K562 (cell line): ENCODE results near the gene SUSD3. TPM values are rescaled to one million over a fixed set of nuclear protein-coding genes. Genes with fewer than 3 reads are reported as not detected.

ENCODE experiments used
- ATAC-seq: fragments of 200-7000 bp; cut with Tn5 transposase; 3 replicates; pipeline ENCODE4 v1.9.1; 2020; ENCODE audit warnings: moderate library complexity
- BruUV-seq: library from RNA; stranded (reverse); fragments of 400-500 nt; replicated peaks from 2 replicates; lab custom pipeline; 2021; lab: Mats Ljungman, UMichigan
- CTCF ChIA-PET: fragments of 300-600 bp; formaldehyde crosslinking; extraction: SDS; loops from one replicate; lab custom pipeline; 2021; ENCODE audit warnings: low intra/inter-chr PET ratio; lab: Yijun Ruan, JAX
- POLR2A ChIA-PET: fragments of 300-600, 350-650 bp; sonication (Branson Sonifier 250); formaldehyde crosslinking; extraction: SDS; loops from one replicate; lab custom pipeline; 2021; ENCODE audit warnings: antibody characterized with exemption, inconsistent platforms; lab: Yijun Ruan, JAX
- DNase-seq, 4 experiments: peaks; one replicate each; pipeline versions ENCODE4 v3.0.0 to v3.0.0-alpha.2; 2011 to 2018; ENCODE audit warnings: low spot score in 3 of 4, mixed read lengths in 3 of 4; ENCODE audit errors: extremely low read depth in 1 of 4
- FAIRE-seq: peaks from 2 replicates; lab custom pipeline; 2011; peaks lifted over from hg19 to GRCh38; lab: Jason Lieb, UNC
- H2AFZ ChIP-seq: 2 replicates; pipeline ENCODE4 v1.6.0; 2011; ENCODE audit warnings: low read depth, low read length, control low read depth, inconsistent platforms
- H3K27ac ChIP-seq: fragments of 200-600 bp; 3 replicates; pipeline ENCODE4 v1.8.0; 2011; ENCODE audit warnings: low read depth, mild to moderate bottlenecking, control low read depth, inconsistent platforms, low read length, moderate library complexity, mixed read lengths; ENCODE audit errors: extremely low read depth
- H3K27me3 ChIP-seq, 2 experiments: fragments of 300-600 bp in 1 of 2; 2 replicates in 1 of 2; 3 replicates in 1 of 2; pipeline versions ENCODE4 v1.6.0 to v1.8.0; 2011; ENCODE audit warnings: inconsistent platforms in 2 of 2, low read length in 2 of 2, mild to moderate bottlenecking in 1 of 2, mixed read lengths in 1 of 2, moderate library complexity in 1 of 2; ENCODE audit not compliant: control insufficient read depth in 2 of 2, insufficient read depth in 2 of 2
- H3K36me3 ChIP-seq: fragments of 300-600 bp; 3 replicates; pipeline ENCODE4 v1.8.0; 2011; ENCODE audit warnings: mild to moderate bottlenecking, low read length, inconsistent platforms; ENCODE audit not compliant: control insufficient read depth, insufficient read depth
- H3K4me1 ChIP-seq, 2 experiments: fragments of 200-600 bp in 1 of 2; replicated peaks in 1 of 2; 2 replicates in 1 of 2; 3 replicates in 1 of 2; pipeline versions ENCODE4 v1.5.1 to v1.8.0; 2011; ENCODE audit warnings: inconsistent platforms in 2 of 2, low read length in 2 of 2, mild to moderate bottlenecking in 1 of 2, mixed read lengths in 1 of 2, moderate library complexity in 1 of 2; ENCODE audit not compliant: control insufficient read depth in 2 of 2, insufficient read depth in 2 of 2
- H3K4me2 ChIP-seq: 2 replicates; pipeline ENCODE4 v1.6.1; 2011; ENCODE audit warnings: low read length, control low read depth, inconsistent platforms, mixed read lengths; ENCODE audit not compliant: insufficient read depth
- H3K4me3 ChIP-seq: fragments of 200-600 bp; sonication (generic), shearing (Covaris generic); 2 replicates; pipeline ENCODE4 v1.5.1; 2016; ENCODE audit warnings: control low read depth, inconsistent platforms
- H3K79me2 ChIP-seq: fragments of 200-600 bp; 3 replicates; pipeline ENCODE4 v1.8.0; 2011; ENCODE audit warnings: low read length, inconsistent platforms; ENCODE audit not compliant: control insufficient read depth, insufficient read depth
- H3K9ac ChIP-seq, 2 experiments: 2 replicates each; pipeline versions ENCODE4 v1.6.0 to v1.6.1; 2011; ENCODE audit warnings: low read depth in 2 of 2, low read length in 2 of 2, control low read depth in 1 of 2, inconsistent platforms in 1 of 2, mild to moderate bottlenecking in 1 of 2, mixed read lengths in 1 of 2; ENCODE audit not compliant: insufficient read depth in 1 of 2
- H3K9me1 ChIP-seq: one replicate; pipeline ENCODE4 v1.6.0; 2011; ENCODE audit warnings: inconsistent platforms, mild to moderate bottlenecking, low read length, moderate library complexity; ENCODE audit not compliant: control insufficient read depth, insufficient read depth
- H3K9me3 ChIP-seq: replicated peaks from 2 replicates; pipeline ENCODE4 v1.5.1; 2011; ENCODE audit warnings: low read depth, low read length, inconsistent platforms; ENCODE audit not compliant: control insufficient read depth, insufficient read depth
- H4K20me1 ChIP-seq: replicated peaks from 2 replicates; pipeline ENCODE4 v1.6.1; 2011; ENCODE audit warnings: low read length, inconsistent platforms, mixed read lengths; ENCODE audit not compliant: control insufficient read depth, insufficient read depth
- ADNP ChIP-seq: fragments of 200-800 bp; sonication (Bioruptor generic); IDR thresholded peaks from 2 replicates; pipeline ENCODE4 v1.6.1; 2016; ENCODE audit warnings: missing genetic modification characterization, missing compliant biosample characterization
- CBFA2T3 ChIP-seq: fragments of 450-650 bp; IDR thresholded peaks from 2 replicates; pipeline ENCODE4 v1.6.1; 2017
- CSDE1 ChIP-seq, 2 experiments: fragments of 450-650 bp; IDR thresholded peaks; 2 replicates each; pipeline ENCODE4 v1.6.1; 2016; ENCODE audit warnings: mild to moderate bottlenecking in 1 of 2
- DACH1 ChIP-seq: fragments of 450-650 bp; IDR thresholded peaks from 2 replicates; pipeline ENCODE4 v1.6.1; 2018; ENCODE audit not compliant: partially characterized antibody
- EZH2 ChIP-seq: IDR thresholded peaks from 2 replicates; pipeline ENCODE4 v1.6.1; 2012; ENCODE audit warnings: low read depth, mild to moderate bottlenecking, inconsistent platforms, low read length, borderline replicate concordance
- FOXJ2 ChIP-seq: fragments of 200-800 bp; sonication (Bioruptor generic); IDR thresholded peaks from 2 replicates; pipeline ENCODE4 v1.6.1; 2016; ENCODE audit warnings: missing genetic modification characterization, missing compliant biosample characterization
- HDAC1 ChIP-seq, 2 experiments: fragments of 450-650 bp; IDR thresholded peaks; 2 replicates each; pipeline ENCODE4 v1.6.1; 2016 to 2017; ENCODE audit warnings: inconsistent platforms in 1 of 2, mild to moderate bottlenecking in 1 of 2, moderate library complexity in 1 of 2
- HDAC2 ChIP-seq: fragments of 450-650 bp; IDR thresholded peaks from 2 replicates; pipeline ENCODE4 v1.6.1; 2016; ENCODE audit warnings: mild to moderate bottlenecking
- KDM1A ChIP-seq, 2 experiments: fragments of 450-650 bp; IDR thresholded peaks; 2 replicates each; pipeline ENCODE4 v1.6.1; 2016; ENCODE audit warnings: mild to moderate bottlenecking in 2 of 2
- NCOA1 ChIP-seq: fragments of 450-650 bp; IDR thresholded peaks from 2 replicates; pipeline ENCODE4 v1.6.1; 2016; ENCODE audit warnings: low read depth
- PHF20 ChIP-seq: fragments of 450-650 bp; IDR thresholded peaks from 2 replicates; pipeline ENCODE4 v1.6.1; 2018; ENCODE audit not compliant: partially characterized antibody
- TCF3 ChIP-seq: sonication (generic); formaldehyde crosslinking; IDR thresholded peaks from 2 replicates; pipeline ENCODE4 v1.4.0; 2020; ENCODE audit warnings: mild to moderate bottlenecking, missing genetic modification reagents
- TEAD4 ChIP-seq, 2 experiments: sonication (generic) in 1 of 2; formaldehyde crosslinking in 1 of 2; IDR thresholded peaks; 2 replicates each; pipeline versions ENCODE4 v1.6.1 to v1.8.0; 2012 to 2022; ENCODE audit warnings: borderline replicate concordance in 1 of 2, inconsistent platforms in 1 of 2, low read length in 1 of 2, mild to moderate bottlenecking in 1 of 2, missing genetic modification reagents in 1 of 2
- ZC3H4 ChIP-seq: sonication (generic); formaldehyde crosslinking; IDR thresholded peaks from 2 replicates; pipeline ENCODE4 v1.9.0; 2021; ENCODE audit warnings: missing genetic modification reagents, borderline replicate concordance
- ZNF165 ChIP-seq: fragments of 250-450 bp; sonication (Bioruptor Pico); IDR thresholded peaks from 2 replicates; pipeline ENCODE4 v1.4.0; 2020; ENCODE audit warnings: borderline replicate concordance
- ZNF224 ChIP-seq: sonication (generic); formaldehyde crosslinking; IDR thresholded peaks from 2 replicates; pipeline ENCODE4 v1.8.0; 2022; ENCODE audit warnings: mild to moderate bottlenecking, missing genetic modification reagents
- ZNF324 ChIP-seq: fragments of 250-450 bp; sonication (Bioruptor Pico); IDR thresholded peaks from 2 replicates; pipeline ENCODE4 v1.4.0; 2020; ENCODE audit warnings: mild to moderate bottlenecking
- ZNF507 ChIP-seq: conservative IDR thresholded peaks from 2 replicates; pipeline ENCODE4 v1.6.1; 2017; ENCODE audit warnings: missing genetic modification characterization, missing compliant biosample characterization
- WGBS: fragments of 100-300 bp; shearing (Covaris generic); methylation state at CpG from one replicate; pipeline ENCODE4 v1.1.6; 2016; ENCODE audit warnings: low coverage, mixed read lengths; ENCODE audit not compliant: insufficient coverage; ENCODE audit errors: missing lambda C conversion rate; 5-methylcytosine and 5-hydroxymethylcytosine counted together
- in situ Hi-C: fragments of 300-500 bp; cut with MboI; formaldehyde crosslinking; loops from 4 replicates; pipeline ENCODE4 v1.15.0; 2018; ENCODE audit warnings: inconsistent platforms, mixed read lengths
- intact Hi-C: fragments of 100-400 bp; cut with micrococcal nuclease; formaldehyde crosslinking; loops from 2 replicates; pipeline ENCODE4 v1.14.2; 2022
- polyA plus RNA-seq, 8 experiments: library from polyadenylated mRNA; depleted of rRNA in 4 of 8; stranded (reverse) in 5 of 8; unstranded in 3 of 8; fragments of >200 nt; fragmentation: Nextera tagmentation in 2 of 8; fragmentation: Illumina TruSeq in 1 of 8; extraction: Ambion mirVana in 2 of 8; extraction: Trizol in 1 of 8; gene quantifications; 2 replicates each; pipeline versions ENCODE4 v1.2.1 to v1.2.3, GENCODE V29; 2011 to 2014; ENCODE audit warnings: inconsistent platforms in 1 of 8, missing spikeins in 1 of 8
- total RNA-seq, 7 experiments: library from RNA; depleted of rRNA in 6 of 7; stranded (reverse); fragments of >200 nt in 6 of 7; fragmentation: Illumina TruSeq in 2 of 7; extraction: Trizol in 2 of 7; gene quantifications; 2 replicates each; pipeline versions ENCODE4 v1.2.1 to v1.2.3, GENCODE V29; 2011 to 2021; ENCODE audit warnings: low replicate concordance in 1 of 7
- TF ChIP-seq, protein P1 (sequence below): IDR thresholded peaks from 2 replicates; pipeline ENCODE4 v1.6.1; 2011; ENCODE audit warnings: borderline replicate concordance, low read depth, mild to moderate bottlenecking, moderate library complexity, low read length; ENCODE audit not compliant: insufficient read depth, poor library complexity, severe bottlenecking
- TF ChIP-seq, protein P2 (sequence below): fragments of 450-650 bp; IDR thresholded peaks from 2 replicates; pipeline ENCODE4 v1.6.1; 2016; ENCODE audit warnings: mild to moderate bottlenecking

SUSD3 gene
- total and polyA plus RNA-seq, 9 of the 15 experiments (the other 6 are each of a cell fraction or from before 2014, with no cell fraction given), result 1.3 to 21.7 (median 11.4) TPM

DNA sequence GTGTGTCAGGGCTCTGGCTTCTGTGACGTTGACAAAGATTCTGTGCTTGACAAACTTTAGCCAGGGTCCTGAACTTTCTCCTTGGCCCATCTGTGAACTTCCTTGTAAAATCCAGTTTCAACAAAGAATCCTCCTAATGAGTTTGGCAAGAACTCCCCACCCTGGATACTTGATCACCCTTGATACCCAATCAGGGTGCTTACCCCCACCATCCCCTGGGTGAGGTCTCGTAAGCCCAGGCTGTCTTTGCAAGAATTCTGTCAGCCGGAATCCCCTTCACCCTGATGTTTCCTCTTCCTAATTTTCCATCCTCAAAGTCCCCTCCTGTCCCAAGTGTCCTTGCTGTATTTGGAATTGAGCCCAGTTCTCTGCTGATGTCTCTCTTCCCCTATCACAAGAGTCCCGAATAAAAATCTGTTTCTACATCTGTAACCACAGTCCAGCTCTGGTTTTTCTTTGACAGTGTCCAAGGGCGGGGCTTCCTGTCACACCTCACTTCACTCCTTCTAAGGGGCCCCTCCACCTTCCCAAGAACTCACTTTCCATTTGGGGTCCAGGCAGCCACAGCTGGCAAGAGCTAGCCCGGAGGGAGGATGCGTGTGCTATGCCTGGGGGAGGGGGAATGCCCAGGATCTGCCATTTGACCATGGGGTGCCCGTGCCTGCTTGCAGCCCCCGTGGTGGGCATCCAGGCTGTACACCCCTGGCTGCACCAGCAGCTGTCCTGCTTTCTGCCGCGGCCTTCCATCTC, 34.8 kb downstream of the SUSD3 start:
- peaks cover 34 to 39% of the 10 kb centered on the region in 2 experiments for H3K4me1 ChIP-seq
- H3K36me3 ChIP-seq, result no peaks in the 10 kb centered on the region
- no peak overlapping the region for H3K4me2 ChIP-seq
- H3K27ac ChIP-seq, result no peak overlapping the region
- no peaks in the 10 kb centered on the region; the same call in 1 of the 2 replicates for H3K9me3 ChIP-seq
- peak in 2 of 4 experiments; percentile 25 to 63 for DNase-seq
- BruUV-seq, result no TSS peak
- 46% methylated on average over 11 of the region's 11 CpGs for WGBS
- H4K20me1 ChIP-seq, result no peaks in the 10 kb centered on the region
- no peak overlapping the region for H3K4me3 ChIP-seq
- H3K79me2 ChIP-seq, result no peaks in the 10 kb centered on the region; the same call in 2 of the 3 replicates
- peak overlapping the region in 1 of 2 experiments; percentile 74; a peak in 1 of 4 replicates for H3K9ac ChIP-seq
- intact Hi-C loops, result no loop called here
- ChIA-PET POLR2A (interaction anchor here (0.7 kb wide), 1 partner anchor 68 kb away, joined by 3 read pairs; no protein-coding TSS in a partner anchor), CTCF (no interaction called here)
- peaks cover 4% of the 10 kb centered on the region for H3K9me1 ChIP-seq
- H3K27me3 ChIP-seq, result no peaks in the 10 kb centered on the region
- H2AFZ ChIP-seq, result no peak overlapping the region
- in situ Hi-C loops, result no loop called here
- FAIRE-seq, result peak; percentile 58
- no peak for ATAC-seq
- peak; percentile 43; the same call in 1 of the 2 replicates for TF ChIP-seq TCF3
- TF ChIP-seq KDM1A (IDR thresholded peaks at IDR 0.05), result peak; percentile 78 to 82
- no peak for TF ChIP-seq ZNF324 (CRISPR knock-in tag)
- TF ChIP-seq NCOA1, result no peak
- TF ChIP-seq, protein P1, sequence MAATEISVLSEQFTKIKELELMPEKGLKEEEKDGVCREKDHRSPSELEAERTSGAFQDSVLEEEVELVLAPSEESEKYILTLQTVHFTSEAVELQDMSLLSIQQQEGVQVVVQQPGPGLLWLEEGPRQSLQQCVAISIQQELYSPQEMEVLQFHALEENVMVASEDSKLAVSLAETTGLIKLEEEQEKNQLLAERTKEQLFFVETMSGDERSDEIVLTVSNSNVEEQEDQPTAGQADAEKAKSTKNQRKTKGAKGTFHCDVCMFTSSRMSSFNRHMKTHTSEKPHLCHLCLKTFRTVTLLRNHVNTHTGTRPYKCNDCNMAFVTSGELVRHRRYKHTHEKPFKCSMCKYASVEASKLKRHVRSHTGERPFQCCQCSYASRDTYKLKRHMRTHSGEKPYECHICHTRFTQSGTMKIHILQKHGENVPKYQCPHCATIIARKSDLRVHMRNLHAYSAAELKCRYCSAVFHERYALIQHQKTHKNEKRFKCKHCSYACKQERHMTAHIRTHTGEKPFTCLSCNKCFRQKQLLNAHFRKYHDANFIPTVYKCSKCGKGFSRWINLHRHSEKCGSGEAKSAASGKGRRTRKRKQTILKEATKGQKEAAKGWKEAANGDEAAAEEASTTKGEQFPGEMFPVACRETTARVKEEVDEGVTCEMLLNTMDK, result no peak
- no peak for TF ChIP-seq EZH2
- TF ChIP-seq TEAD4 (IDR thresholded peaks at IDR 0.05; ENCODE audit: low read length), result peak; percentile 51
- TF ChIP-seq TEAD4 (CRISPR knock-in tag; IDR thresholded peaks at IDR 0.05; ENCODE audit: borderline replicate concordance), result no peak
- peak; percentile 28; the same call in 1 of the 2 replicates for TF ChIP-seq HDAC2
- TF ChIP-seq, protein P2, sequence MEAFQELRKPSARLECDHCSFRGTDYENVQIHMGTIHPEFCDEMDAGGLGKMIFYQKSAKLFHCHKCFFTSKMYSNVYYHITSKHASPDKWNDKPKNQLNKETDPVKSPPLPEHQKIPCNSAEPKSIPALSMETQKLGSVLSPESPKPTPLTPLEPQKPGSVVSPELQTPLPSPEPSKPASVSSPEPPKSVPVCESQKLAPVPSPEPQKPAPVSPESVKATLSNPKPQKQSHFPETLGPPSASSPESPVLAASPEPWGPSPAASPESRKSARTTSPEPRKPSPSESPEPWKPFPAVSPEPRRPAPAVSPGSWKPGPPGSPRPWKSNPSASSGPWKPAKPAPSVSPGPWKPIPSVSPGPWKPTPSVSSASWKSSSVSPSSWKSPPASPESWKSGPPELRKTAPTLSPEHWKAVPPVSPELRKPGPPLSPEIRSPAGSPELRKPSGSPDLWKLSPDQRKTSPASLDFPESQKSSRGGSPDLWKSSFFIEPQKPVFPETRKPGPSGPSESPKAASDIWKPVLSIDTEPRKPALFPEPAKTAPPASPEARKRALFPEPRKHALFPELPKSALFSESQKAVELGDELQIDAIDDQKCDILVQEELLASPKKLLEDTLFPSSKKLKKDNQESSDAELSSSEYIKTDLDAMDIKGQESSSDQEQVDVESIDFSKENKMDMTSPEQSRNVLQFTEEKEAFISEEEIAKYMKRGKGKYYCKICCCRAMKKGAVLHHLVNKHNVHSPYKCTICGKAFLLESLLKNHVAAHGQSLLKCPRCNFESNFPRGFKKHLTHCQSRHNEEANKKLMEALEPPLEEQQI, result no peak
- TF ChIP-seq ZC3H4 (CRISPR knock-in tag), result no peak
- TF ChIP-seq DACH1, result no peak
- no peak for TF ChIP-seq ADNP (tag)
- no peak for TF ChIP-seq ZNF165 (CRISPR knock-in tag)
- no peak for TF ChIP-seq PHF20
- no peak for TF ChIP-seq CSDE1 (IDR thresholded peaks at IDR 0.05)
- no peak for TF ChIP-seq ZNF224 (CRISPR knock-in tag)
- peak; percentile 75 for TF ChIP-seq CBFA2T3
- no peak for TF ChIP-seq FOXJ2 (tag)
- peak in 1 of 2 experiments; percentile 62; a peak in 2 of 4 replicates for TF ChIP-seq HDAC1 (IDR thresholded peaks at IDR 0.05)
- TF ChIP-seq ZNF507 (tag), result no peak
